Fibroblast of pulmonary artery (primary cell): ENCODE results near the gene ELOVL2.

Experiments used
- DNase-seq: peaks from one replicate; pipeline ENCODE4 v3.0.0-alpha.2; 2010; ENCODE audit warnings: low read depth
- H3K4me3 ChIP-seq: replicated peaks from 2 replicates; pipeline ENCODE4 v1.5.1; 2011; ENCODE audit warnings: low read depth, mild to moderate bottlenecking, control low read depth, low read length, moderate library complexity
- CTCF ChIP-seq: IDR thresholded peaks from 2 replicates; pipeline ENCODE4 v1.5.1; 2011; ENCODE audit warnings: mild to moderate bottlenecking, control low read depth, low read length, inconsistent platforms; ENCODE audit errors: missing control alignments

The ELOVL2 gene

GRCh38 chr6:10960171-10960570 is 83.9 kb downstream of the ELOVL2 start:
- no peak for DNase-seq
- no peak for TF ChIP-seq CTCF
- H3K4me3 ChIP-seq: no peak overlapping the region

- no peak for DNase-seq
- no peak for TF ChIP-seq CTCF
- H3K4me3 ChIP-seq: no peak overlapping the region
Measured at GRCh38 chr6:10957414-10957886, 86.7 kb downstream of the ELOVL2 start.

- TF ChIP-seq CTCF: no peak
- no peak for DNase-seq
Measured at GRCh38 chr6:10956776-10957175, 87.3 kb downstream of the ELOVL2 start.

GRCh38 chr6:10954590-10955010 is 89.5 kb downstream of the ELOVL2 start:
- peak; percentile 92 for TF ChIP-seq CTCF
- H3K4me3 ChIP-seq: no peak overlapping the region
- peak; percentile 88 for DNase-seq

More at GRCh38 chr6:10956776-10957175, 87.3 kb downstream of the ELOVL2 start:
- no peak overlapping the region for H3K4me3 ChIP-seq

- TF ChIP-seq CTCF: peak; percentile 77
- no peak overlapping the region for H3K4me3 ChIP-seq
- DNase-seq: peak; percentile 78
Measured at GRCh38 chr6:10951675-10952282, 92.3 kb downstream of the ELOVL2 start.

GRCh38 chr6:10949579-10950490 is 94.3 kb downstream of the ELOVL2 start:
- no peak for TF ChIP-seq CTCF
- no peak for DNase-seq
- no peak overlapping the region for H3K4me3 ChIP-seq
